Spleen (tissue), 7 donors: Measurements from ENCODE around the gene LY6G6D.

Source experiments
- POLR2AphosphoS5 ChIP-seq, 3 donors: sonication (generic); formaldehyde crosslinking; IDR thresholded peaks; one replicate each; pipeline ENCODE4 v1.5.1; 2017; ENCODE audit warnings: antibody characterized with exemption in 3 of 3
- TF ChIP-seq, protein P1 (sequence below), 11 experiments: fragments of 200-600 bp in 7 of 11; fragments of 450-650 bp in 4 of 11; sonication (generic) in 4 of 11; IDR thresholded peaks in 8 of 11; conservative IDR thresholded peaks in 3 of 11; 1 replicate in 7 of 11; 2 replicates in 4 of 11; pipeline versions ENCODE4 v1.4.0 to v1.8.0; 2016 to 2021; ENCODE audit warnings: antibody characterized with exemption in 11 of 11, inconsistent platforms in 4 of 11, mild to moderate bottlenecking in 1 of 11
- donor health status: DM: no; HTN: no; CAD: no; lungs with moderate emphysema.
- donor health status: DM: no; HTN: no; CAD: no.
- donor health status: DM: no; HTN: no; CAD: no.

DNA sequence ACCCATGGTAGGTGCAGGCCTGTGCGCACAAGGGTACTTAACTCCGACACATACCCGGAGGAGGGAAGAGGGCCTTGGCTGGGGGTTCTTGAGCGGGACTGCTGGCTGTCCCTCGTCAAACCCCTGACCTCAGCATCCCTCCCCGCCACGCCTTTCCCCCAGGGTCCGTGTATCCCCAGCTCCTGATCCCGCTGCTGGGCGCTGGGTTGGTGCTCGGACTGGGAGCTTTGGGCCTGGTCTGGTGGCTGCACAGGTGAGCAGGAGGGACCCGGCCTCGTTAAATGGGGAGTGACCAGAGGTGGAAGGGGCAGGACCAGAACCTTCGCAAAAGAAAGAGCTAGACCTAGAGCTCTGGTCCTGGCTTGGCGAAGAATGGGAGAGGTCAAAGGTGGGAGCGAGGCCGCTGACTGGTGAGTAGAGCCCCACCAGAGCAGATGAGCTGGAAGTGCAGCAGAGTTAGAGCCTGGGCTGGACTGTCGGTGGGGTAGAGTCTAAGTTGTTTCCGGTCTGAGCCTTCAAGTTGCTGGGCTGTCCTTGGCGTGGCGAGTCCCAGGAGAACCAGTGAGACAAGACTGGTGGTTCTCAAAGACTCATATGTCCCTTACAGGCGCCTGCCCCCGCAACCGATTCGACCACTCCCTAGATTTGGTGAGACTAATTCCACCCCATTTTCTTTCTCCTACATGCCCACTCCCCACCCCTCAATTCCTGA, 9.0 kb downstream of the LY6G6D start:
- TF ChIP-seq, protein P1, sequence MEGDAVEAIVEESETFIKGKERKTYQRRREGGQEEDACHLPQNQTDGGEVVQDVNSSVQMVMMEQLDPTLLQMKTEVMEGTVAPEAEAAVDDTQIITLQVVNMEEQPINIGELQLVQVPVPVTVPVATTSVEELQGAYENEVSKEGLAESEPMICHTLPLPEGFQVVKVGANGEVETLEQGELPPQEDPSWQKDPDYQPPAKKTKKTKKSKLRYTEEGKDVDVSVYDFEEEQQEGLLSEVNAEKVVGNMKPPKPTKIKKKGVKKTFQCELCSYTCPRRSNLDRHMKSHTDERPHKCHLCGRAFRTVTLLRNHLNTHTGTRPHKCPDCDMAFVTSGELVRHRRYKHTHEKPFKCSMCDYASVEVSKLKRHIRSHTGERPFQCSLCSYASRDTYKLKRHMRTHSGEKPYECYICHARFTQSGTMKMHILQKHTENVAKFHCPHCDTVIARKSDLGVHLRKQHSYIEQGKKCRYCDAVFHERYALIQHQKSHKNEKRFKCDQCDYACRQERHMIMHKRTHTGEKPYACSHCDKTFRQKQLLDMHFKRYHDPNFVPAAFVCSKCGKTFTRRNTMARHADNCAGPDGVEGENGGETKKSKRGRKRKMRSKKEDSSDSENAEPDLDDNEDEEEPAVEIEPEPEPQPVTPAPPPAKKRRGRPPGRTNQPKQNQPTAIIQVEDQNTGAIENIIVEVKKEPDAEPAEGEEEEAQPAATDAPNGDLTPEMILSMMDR (IDR thresholded peaks at IDR 0.05 in 8 of 11, conservative IDR thresholded peaks at IDR 0.05 in 3 of 11), result no peak
- TF ChIP-seq POLR2AphosphoS5 (IDR thresholded peaks at IDR 0.05), result peak in 1 of 3 donors; percentile 69
